ENCODE measurements around the gene DCST2. TPM values are rescaled to one million over a fixed set of nuclear protein-coding genes. Genes with fewer than 3 reads are reported as not detected.

The DCST2 gene
- total and polyA plus RNA-seq, 2 donors (not counting 3 experiments of a cell fraction or from before 2014, with no cell fraction given): 0.29 to 0.51 TPM

- Histone ChIP-seq H3K27me3 (ENCODE audit: control insufficient read depth in 2 of 2, insufficient read depth in 2 of 2, low read length in 2 of 2) (peaks cover 0 to 5% of the 10 kb centered on the region in 2 experiments), H3K4me1 (ENCODE audit: control insufficient read depth, extremely low read depth, insufficient read depth, low read length) (peaks cover 4% of the 10 kb centered on the region), H3K27ac (ENCODE audit: insufficient read depth, low read depth, low read length) (no peak overlapping the region), H3K79me2 (ENCODE audit: control insufficient read depth, insufficient read depth, low read length) (no peaks in the 10 kb centered on the region), H2AFZ (ENCODE audit: low read depth, low read length) (no peak overlapping the region), H3K4me2 (ENCODE audit: insufficient read depth, low read length) (no peak overlapping the region), H4K20me1 (replicated peaks; ENCODE audit: control insufficient read depth, extremely low read depth, insufficient read depth, low read length) (no peaks in the 10 kb centered on the region), H3K9me3 (replicated peaks; ENCODE audit: control insufficient read depth, insufficient read depth, low read length) (no peaks in the 10 kb centered on the region), H3K9me1 (replicated peaks; ENCODE audit: control insufficient read depth, extremely low read depth, insufficient read depth, low read length) (no peaks in the 10 kb centered on the region), H3K36me3 (ENCODE audit: control insufficient read depth in 2 of 2, extremely low read depth in 1 of 2, insufficient read depth in 2 of 2, low read length in 2 of 2) (no peaks in the 10 kb centered on the region), H3K4me3 (replicated peaks in 1 of 3; ENCODE audit: insufficient read depth in 1 of 3, low read depth in 1 of 3, low read length in 3 of 3) (no peak overlapping the region), H3K9ac (replicated peaks; ENCODE audit: extremely low read depth, insufficient read depth, low read length) (no peak overlapping the region)
- intact Hi-C loops (cut with micrococcal nuclease): no loop called here
- ChIA-PET CTCF (interaction anchor here (1.1 to 3.2 kb wide), 2 partner anchors 12 to 23 kb away, joined by 6 to 20 read pairs; partner anchors contain the start of gene ADAM15), POLR2A (no interaction called here)
- no peak for DNase-seq (ENCODE audit: low read depth, low spot score)
- BruUV-seq (replicated peaks): no TSS peak
- TF ChIP-seq CTCF (IDR thresholded peaks at IDR 0.05; ENCODE audit: extremely low read depth in 1 of 2, insufficient read depth in 1 of 2, low read depth in 1 of 2, low read length in 2 of 2): no peak
- TF ChIP-seq GATA2 (IDR thresholded peaks at IDR 0.05; ENCODE audit: insufficient read depth, insufficient read length, low read depth, low read length): no peak
- no peak for TF ChIP-seq MYC (IDR thresholded peaks at IDR 0.05; ENCODE audit: low read depth, low read length)
- no peak for TF ChIP-seq MAX (IDR thresholded peaks at IDR 0.05; ENCODE audit: insufficient read depth, insufficient read length)
- TF ChIP-seq JUN (IDR thresholded peaks at IDR 0.05; ENCODE audit: borderline replicate concordance, insufficient read depth, insufficient read length, low read depth): no peak
- no peak for TF ChIP-seq POLR2AphosphoS5 (IDR thresholded peaks at IDR 0.05; ENCODE audit: insufficient read depth, low read depth, low read length)
- no peak for TF ChIP-seq FOS (IDR thresholded peaks at IDR 0.05; ENCODE audit: borderline replicate concordance, insufficient read depth, low read length)
- no peak for TF ChIP-seq POLR2A (IDR thresholded peaks at IDR 0.05; ENCODE audit: low read depth, low read length)
- TF ChIP-seq EZH2 (IDR thresholded peaks at IDR 0.05; ENCODE audit: borderline replicate concordance, low read depth, low read length, severe bottlenecking): no peak
- dilution Hi-C loops (cut with MboI; ENCODE audit: extremely low pct_ligation_motif_present, low sequenced_read_pairs): no loop called here
- no peak for FAIRE-seq
Measured at GRCh38 chr1:155039308-155039669, 5.7 kb upstream of the DCST2 start.

All from endothelial cell of umbilical vein (primary cell).